Peyer's patch (tissue), 4 donors: ENCODE data around the gene TAF5L. TPM values are rescaled to one million over a fixed set of nuclear protein-coding genes. Genes with fewer than 3 reads are reported as not detected.

Experiments
- DNase-seq, 3 donors: peaks; one replicate each; pipeline ENCODE4 v3.0.0-alpha.2; 2017 to 2019
- H3K27ac ChIP-seq, 4 donors: fragments of 200-600 bp; sonication (generic); one replicate each; pipeline ENCODE4 v1.5.1; 2016 to 2019
- H3K27me3 ChIP-seq, 2 donors: fragments of 200-600 bp; sonication (generic); one replicate each; pipeline ENCODE4 v1.5.1; 2019
- H3K36me3 ChIP-seq, 3 donors: fragments of 200-600 bp; sonication (generic); one replicate each; pipeline ENCODE4 v1.5.1; 2016 to 2019
- H3K4me1 ChIP-seq, 4 donors: fragments of 200-600 bp; sonication (generic); one replicate each; pipeline ENCODE4 v1.5.1; 2016 to 2019
- H3K4me3 ChIP-seq, 4 donors: fragments of 200-600 bp; sonication (generic); 1 replicate in 3 of 4; 2 replicates in 1 of 4; pipeline ENCODE4 v1.5.1; 2016 to 2019; ENCODE audit warnings: mild to moderate bottlenecking in 1 of 4
- H3K9me3 ChIP-seq, 4 donors: fragments of 200-600 bp; sonication (generic); one replicate each; pipeline ENCODE4 v1.5.1; 2016 to 2019; ENCODE audit warnings: mild to moderate bottlenecking in 1 of 4
- POLR2A ChIP-seq, 2 donors: fragments of 450-650 bp; IDR thresholded peaks; one replicate each; pipeline ENCODE4 v1.5.1; 2017; ENCODE audit warnings: antibody characterized with exemption in 2 of 2, mild to moderate bottlenecking in 2 of 2, moderate library complexity in 2 of 2
- total RNA-seq, 4 donors: library from RNA; depleted of rRNA; stranded (reverse); fragments of >200 nt; gene quantifications; one replicate each; pipeline ENCODE4 v1.1.0, GENCODE V29; 2016
- TF ChIP-seq, protein P1 (sequence below), 6 experiments: fragments of 450-650 bp in 4 of 6; fragments of 200-600 bp in 2 of 6; sonication (generic) in 1 of 6; IDR thresholded peaks; one replicate each; pipeline ENCODE4 v1.5.1; 2017 to 2019; ENCODE audit warnings: antibody characterized with exemption in 6 of 6, mild to moderate bottlenecking in 3 of 6, moderate library complexity in 1 of 6

TAF5L gene
- total RNA-seq, 4 donors from 2014 or later = 10.5 to 33.0 (median 24.3) TPM

DNA sequence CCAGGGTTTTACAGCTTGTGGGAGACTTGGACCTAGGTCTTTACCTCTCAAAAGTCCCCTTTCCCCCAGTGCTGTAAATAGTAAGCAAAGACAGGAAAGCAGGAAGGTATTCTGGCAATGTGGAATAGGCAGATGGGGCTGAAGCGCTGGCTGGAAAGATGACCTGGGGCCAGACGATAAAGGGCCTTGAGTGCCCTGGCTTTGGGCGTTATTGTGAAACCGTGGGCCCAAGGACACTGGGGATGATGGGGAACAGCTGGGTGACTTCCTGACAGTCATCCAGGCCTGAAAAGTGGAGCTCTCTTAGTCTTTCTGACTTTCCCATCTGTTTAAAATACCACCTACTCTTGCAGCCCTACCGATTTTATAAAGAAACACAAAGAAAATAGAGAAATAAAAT is 16.5 kb upstream of the TAF5L start:
- Histone ChIP-seq H3K9me3 (no peaks in the 10 kb centered on the region), H3K27ac (no peak overlapping the region), H3K27me3 (no peaks in the 10 kb centered on the region), H3K4me1 (no peaks in the 10 kb centered on the region), H3K4me3 (no peak overlapping the region), H3K36me3 (peaks cover 0 to 44% (median 0%) of the 10 kb centered on the region in 3 donors)
- DNase-seq = no peak
- TF ChIP-seq, protein P1, sequence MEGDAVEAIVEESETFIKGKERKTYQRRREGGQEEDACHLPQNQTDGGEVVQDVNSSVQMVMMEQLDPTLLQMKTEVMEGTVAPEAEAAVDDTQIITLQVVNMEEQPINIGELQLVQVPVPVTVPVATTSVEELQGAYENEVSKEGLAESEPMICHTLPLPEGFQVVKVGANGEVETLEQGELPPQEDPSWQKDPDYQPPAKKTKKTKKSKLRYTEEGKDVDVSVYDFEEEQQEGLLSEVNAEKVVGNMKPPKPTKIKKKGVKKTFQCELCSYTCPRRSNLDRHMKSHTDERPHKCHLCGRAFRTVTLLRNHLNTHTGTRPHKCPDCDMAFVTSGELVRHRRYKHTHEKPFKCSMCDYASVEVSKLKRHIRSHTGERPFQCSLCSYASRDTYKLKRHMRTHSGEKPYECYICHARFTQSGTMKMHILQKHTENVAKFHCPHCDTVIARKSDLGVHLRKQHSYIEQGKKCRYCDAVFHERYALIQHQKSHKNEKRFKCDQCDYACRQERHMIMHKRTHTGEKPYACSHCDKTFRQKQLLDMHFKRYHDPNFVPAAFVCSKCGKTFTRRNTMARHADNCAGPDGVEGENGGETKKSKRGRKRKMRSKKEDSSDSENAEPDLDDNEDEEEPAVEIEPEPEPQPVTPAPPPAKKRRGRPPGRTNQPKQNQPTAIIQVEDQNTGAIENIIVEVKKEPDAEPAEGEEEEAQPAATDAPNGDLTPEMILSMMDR (IDR thresholded peaks at IDR 0.05) = no peak
- TF ChIP-seq POLR2A (IDR thresholded peaks at IDR 0.05) = no peak

DNA sequence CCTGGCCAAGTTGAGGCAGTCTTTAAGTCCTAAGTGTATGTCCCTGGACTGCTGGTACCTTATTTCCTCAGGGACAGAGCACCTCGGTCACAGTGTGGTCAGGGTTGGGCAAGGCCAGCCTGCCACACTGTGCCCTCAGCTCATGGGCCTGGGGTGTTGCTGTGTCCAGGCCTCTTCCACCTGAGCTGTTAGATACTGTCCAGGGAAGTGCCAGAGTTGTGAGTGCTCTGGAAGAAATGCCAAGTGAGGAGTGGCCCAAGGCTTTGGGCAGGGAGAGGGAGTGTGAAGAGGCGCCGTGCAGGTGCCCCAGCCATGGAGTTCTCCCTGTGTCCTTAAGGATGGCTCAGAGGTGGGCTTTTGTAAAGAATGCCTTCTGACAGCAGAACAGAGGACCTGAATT is 15.4 kb upstream of the TAF5L start:
- Histone ChIP-seq H3K27me3 (no peaks in the 10 kb centered on the region), H3K27ac (no peak overlapping the region), H3K4me3 (no peak overlapping the region), H3K36me3 (peaks cover 0 to 45% (median 0%) of the 10 kb centered on the region in 3 donors), H3K9me3 (no peaks in the 10 kb centered on the region), H3K4me1 (no peaks in the 10 kb centered on the region)
- DNase-seq = no peak
- TF ChIP-seq POLR2A (IDR thresholded peaks at IDR 0.05) = no peak
- TF ChIP-seq, protein P1 (IDR thresholded peaks at IDR 0.05) = no peak

DNA sequence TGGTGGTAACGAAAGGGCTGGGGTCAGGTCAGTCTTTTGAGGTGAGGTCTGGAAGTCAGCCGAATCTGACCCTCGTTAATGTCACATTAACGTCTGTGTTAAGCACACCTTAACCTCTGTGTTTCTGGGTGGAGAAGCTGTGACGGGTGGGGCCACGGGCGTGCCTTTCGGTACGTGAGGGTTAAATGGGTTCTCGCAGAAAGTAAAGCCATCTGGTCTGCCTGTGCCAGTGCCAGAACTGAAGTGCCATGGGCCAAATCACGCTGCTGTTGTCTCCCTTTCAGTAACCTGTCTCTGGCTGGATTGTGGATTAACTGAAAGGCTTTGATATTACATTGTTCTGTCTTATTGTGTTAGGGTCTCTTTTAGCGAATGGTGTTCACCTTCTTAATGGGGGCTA is 14.5 kb upstream of the TAF5L start:
- Histone ChIP-seq H3K27ac (no peak overlapping the region), H3K4me3 (no peak overlapping the region), H3K36me3 (peaks cover 0 to 46% (median 0%) of the 10 kb centered on the region in 3 donors), H3K27me3 (no peaks in the 10 kb centered on the region), H3K9me3 (no peaks in the 10 kb centered on the region), H3K4me1 (no peaks in the 10 kb centered on the region)
- no peak for DNase-seq
- no peak for TF ChIP-seq POLR2A (IDR thresholded peaks at IDR 0.05)
- TF ChIP-seq, protein P1 (IDR thresholded peaks at IDR 0.05) = no peak

DNA sequence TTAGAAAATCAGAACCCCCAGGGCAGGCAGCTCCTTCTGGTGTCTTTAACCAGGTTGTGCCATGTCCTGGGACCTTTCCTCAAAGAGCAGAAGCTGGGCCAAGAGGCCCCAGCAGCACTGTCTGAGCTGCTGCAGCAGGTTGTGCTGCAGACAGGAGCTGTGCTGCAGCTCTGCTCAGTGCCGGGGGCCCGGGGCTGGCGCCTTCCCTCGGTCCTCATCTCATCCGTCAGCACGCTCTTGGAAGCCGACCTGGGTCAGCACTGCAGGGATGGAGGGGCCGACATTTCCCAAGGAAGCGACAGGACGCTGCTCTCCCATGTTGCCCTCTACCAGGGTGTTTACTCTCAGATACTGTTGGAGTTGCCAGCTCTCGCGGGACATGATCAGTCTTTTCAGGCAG is 11.8 kb upstream of the TAF5L start:
- no peaks in the 10 kb centered on the region for H3K4me1 ChIP-seq
- peaks cover 0 to 37% (median 0%) of the 10 kb centered on the region in 3 donors for H3K36me3 ChIP-seq
- no peak overlapping the region for H3K27ac ChIP-seq
- TF ChIP-seq POLR2A (IDR thresholded peaks at IDR 0.05) = no peak
- TF ChIP-seq, protein P1 (IDR thresholded peaks at IDR 0.05) = no peak
- H3K9me3 ChIP-seq = no peaks in the 10 kb centered on the region
- no peaks in the 10 kb centered on the region for H3K27me3 ChIP-seq
- H3K4me3 ChIP-seq = no peak overlapping the region
- DNase-seq = no peak

DNA sequence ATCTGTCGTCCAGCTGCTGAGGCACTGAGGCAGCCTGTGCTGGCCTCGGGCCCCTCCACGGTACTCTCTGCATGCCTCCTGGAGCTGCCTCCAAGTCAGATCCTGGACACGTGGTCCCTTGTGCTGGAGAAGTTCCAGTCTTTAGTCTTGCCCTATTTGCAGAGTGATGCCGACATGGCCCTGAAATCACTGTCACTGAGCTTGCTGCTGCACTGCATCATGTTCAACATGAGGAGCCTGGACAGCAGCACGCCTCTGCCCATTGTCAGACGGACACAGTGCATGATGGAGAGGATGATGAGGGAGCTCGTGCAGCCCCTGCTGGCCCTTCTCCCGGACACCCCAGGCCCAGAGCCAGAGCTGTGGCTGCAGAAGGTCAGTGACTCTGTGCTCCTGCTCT is 10.1 kb upstream of the TAF5L start:
- no peak for TF ChIP-seq POLR2A (IDR thresholded peaks at IDR 0.05)
- TF ChIP-seq, protein P1 (IDR thresholded peaks at IDR 0.05) = no peak
- no peak for DNase-seq
- Histone ChIP-seq H3K4me3 (no peak overlapping the region), H3K36me3 (peaks cover 0 to 37% (median 0%) of the 10 kb centered on the region in 3 donors), H3K4me1 (no peaks in the 10 kb centered on the region), H3K27me3 (no peaks in the 10 kb centered on the region), H3K9me3 (no peaks in the 10 kb centered on the region), H3K27ac (no peak overlapping the region)

DNA sequence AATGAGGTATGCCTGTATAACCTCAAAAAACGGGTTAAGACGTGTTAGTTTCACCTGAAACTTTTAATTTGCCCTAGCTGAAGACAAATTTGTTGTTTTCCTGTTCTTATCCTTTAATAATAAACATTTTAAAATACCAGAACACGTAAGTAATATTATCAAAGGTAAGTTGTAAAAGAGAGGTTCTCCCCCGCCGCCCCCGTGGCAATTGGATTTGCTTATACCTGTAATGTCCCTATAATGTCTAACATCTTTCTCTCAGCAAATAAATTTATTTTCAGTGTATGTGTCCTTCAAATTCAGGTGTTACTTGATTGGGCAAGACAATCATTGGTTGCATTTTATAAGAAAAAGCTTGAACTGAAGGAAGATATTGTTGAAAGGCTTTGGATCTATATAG is 6.0 kb upstream of the TAF5L start:
- Histone ChIP-seq H3K9me3 (no peaks in the 10 kb centered on the region), H3K4me1 (peaks cover 0 to 6% (median 2%) of the 10 kb centered on the region in 4 donors)
- TF ChIP-seq, protein P1 (IDR thresholded peaks at IDR 0.05) = no peak
- TF ChIP-seq POLR2A (IDR thresholded peaks at IDR 0.05) = no peak

More for the DNA sequence above, 6.0 kb upstream of the TAF5L start:
- Histone ChIP-seq H3K4me3 (no peak overlapping the region), H3K27ac (no peak overlapping the region), H3K27me3 (no peaks in the 10 kb centered on the region), H3K36me3 (peaks cover 0 to 22% (median 0%) of the 10 kb centered on the region in 3 donors)
- no peak for DNase-seq
